ENCODE measurements around the gene THBS2.

THBS2 gene

DNA sequence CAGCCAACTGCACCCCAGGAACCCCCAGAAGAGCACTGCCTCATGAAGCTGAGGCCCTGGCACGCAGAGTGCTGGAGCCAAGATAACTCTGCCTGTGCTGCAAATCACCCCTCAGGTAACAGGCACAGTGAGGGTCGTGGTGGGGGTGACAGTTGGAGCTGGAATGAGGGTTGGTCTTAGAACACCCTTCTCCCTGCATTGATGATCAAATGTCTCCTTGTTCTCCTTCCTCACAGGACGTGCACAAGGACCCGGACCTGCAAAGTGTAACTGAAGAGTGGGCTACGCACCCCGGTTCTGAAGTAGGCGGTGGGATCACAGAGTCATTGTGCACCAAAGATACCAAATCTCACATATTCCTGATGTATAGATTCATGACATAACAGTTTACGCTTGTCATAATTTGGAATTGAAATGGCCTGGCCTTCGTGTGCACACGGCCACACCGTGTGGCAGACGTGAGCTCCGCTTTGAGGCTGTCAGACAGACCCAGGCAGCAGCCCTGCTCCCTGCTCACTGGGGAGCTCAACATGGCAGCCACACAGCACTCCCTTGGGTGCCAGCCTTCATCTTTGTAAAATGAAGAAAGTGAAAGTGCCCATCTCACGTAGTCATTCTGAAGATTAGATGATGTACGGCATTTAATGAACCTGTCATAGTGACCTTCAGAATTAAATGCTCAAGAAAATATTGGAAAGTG, 8.8 kb downstream of the THBS2 start:
- H3K4me3 ChIP-seq (ENCODE audit: low read depth, low read length), result no peak overlapping the region
- TF ChIP-seq, protein P1, sequence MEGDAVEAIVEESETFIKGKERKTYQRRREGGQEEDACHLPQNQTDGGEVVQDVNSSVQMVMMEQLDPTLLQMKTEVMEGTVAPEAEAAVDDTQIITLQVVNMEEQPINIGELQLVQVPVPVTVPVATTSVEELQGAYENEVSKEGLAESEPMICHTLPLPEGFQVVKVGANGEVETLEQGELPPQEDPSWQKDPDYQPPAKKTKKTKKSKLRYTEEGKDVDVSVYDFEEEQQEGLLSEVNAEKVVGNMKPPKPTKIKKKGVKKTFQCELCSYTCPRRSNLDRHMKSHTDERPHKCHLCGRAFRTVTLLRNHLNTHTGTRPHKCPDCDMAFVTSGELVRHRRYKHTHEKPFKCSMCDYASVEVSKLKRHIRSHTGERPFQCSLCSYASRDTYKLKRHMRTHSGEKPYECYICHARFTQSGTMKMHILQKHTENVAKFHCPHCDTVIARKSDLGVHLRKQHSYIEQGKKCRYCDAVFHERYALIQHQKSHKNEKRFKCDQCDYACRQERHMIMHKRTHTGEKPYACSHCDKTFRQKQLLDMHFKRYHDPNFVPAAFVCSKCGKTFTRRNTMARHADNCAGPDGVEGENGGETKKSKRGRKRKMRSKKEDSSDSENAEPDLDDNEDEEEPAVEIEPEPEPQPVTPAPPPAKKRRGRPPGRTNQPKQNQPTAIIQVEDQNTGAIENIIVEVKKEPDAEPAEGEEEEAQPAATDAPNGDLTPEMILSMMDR (IDR thresholded peaks at IDR 0.05; ENCODE audit: low read depth, low read length, missing control alignments), result no peak
- no peak for DNase-seq (ENCODE audit: low read depth)
- in situ Hi-C loops (cut with HindIII; ENCODE audit: low sequenced_read_pairs), result no loop called here

DNA sequence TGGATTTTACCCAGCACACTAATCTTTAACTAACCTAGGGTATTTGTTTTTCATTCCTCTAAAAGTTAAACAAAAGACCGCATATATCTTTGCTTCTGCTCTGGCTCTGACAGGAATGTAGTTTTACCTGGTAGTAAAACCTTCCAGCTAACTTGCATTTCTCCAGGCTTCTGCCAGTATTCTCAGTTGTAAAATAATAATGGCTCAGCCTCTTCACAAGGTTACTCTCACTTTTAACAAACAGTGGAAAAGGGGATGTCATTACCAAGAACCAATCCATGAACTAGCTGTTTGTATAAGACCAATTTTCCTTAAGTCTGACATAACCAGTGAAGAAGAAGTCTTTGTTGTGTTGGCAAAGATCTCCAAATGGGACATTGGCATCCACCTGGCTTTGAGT, 10.0 kb downstream of the THBS2 start:
- in situ Hi-C loops (cut with HindIII; ENCODE audit: low sequenced_read_pairs), result no loop called here
- DNase-seq (ENCODE audit: low read depth), result no peak
- H3K4me3 ChIP-seq (ENCODE audit: low read depth, low read length), result no peak overlapping the region
- TF ChIP-seq, protein P1 (IDR thresholded peaks at IDR 0.05; ENCODE audit: low read depth, low read length, missing control alignments), result no peak

DNA sequence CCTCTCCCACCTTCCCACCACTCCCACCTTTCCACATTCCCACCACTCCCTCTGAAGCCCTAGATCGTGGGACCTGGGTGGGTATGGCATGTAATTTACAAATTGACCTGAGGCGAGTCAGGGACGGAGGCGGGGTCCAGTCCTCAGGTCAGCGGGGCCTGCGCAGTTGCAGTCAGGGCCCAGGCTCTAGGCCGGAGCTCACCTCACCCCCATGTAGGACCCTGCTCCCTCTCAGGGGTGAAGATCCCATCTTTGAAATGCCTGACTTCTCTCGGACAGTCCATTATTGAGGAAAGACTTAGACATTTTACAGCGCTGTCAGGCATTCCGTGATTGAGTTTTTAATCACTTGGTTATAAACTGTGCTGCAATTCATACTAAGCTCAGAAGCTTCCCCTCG, 10.5 kb downstream of the THBS2 start:
- H3K4me3 ChIP-seq (ENCODE audit: low read depth, low read length), result no peak overlapping the region
- TF ChIP-seq, protein P1 (IDR thresholded peaks at IDR 0.05; ENCODE audit: low read depth, low read length, missing control alignments), result no peak
- in situ Hi-C loops (cut with HindIII; ENCODE audit: low sequenced_read_pairs), result no loop called here
- DNase-seq (ENCODE audit: low read depth), result no peak

DNA sequence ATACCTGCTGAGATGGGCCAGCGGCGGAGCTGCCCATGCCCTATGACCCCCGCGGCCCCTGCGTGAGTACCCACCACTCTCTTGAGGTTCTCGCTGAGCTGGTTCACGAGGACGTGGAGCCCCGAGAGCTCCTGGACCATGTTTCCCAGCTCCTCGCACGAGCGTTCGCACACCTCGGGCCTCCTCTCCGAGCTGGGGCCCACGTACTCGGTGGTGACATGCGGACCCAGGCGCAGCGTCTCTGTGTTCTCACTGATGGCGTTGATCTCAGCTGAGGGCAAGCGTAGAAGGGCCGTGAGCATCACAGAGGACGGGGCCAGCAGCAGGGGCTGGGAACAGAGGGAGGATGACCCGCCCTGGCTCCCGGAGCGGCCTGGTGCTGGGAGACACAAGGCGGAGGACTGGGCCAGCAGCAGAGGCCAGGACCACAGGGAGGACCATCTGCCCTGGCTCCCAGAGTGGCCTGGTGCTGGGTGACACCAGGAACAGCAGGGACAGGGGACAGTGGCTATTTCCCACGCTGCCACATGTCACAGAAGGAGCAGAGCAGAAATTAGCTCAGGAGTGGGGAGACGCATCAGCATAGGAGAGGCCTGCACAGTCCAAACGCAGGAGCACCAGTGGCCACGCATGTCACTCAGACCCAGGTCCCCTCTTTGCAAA, 11.8 kb downstream of the THBS2 start:
- in situ Hi-C loops (cut with HindIII; ENCODE audit: low sequenced_read_pairs), result no loop called here
- DNase-seq (ENCODE audit: low read depth), result no peak
- TF ChIP-seq, protein P1 (IDR thresholded peaks at IDR 0.05; ENCODE audit: low read depth, low read length, missing control alignments), result no peak
- no peak overlapping the region for H3K4me3 ChIP-seq (ENCODE audit: low read depth, low read length)

DNA sequence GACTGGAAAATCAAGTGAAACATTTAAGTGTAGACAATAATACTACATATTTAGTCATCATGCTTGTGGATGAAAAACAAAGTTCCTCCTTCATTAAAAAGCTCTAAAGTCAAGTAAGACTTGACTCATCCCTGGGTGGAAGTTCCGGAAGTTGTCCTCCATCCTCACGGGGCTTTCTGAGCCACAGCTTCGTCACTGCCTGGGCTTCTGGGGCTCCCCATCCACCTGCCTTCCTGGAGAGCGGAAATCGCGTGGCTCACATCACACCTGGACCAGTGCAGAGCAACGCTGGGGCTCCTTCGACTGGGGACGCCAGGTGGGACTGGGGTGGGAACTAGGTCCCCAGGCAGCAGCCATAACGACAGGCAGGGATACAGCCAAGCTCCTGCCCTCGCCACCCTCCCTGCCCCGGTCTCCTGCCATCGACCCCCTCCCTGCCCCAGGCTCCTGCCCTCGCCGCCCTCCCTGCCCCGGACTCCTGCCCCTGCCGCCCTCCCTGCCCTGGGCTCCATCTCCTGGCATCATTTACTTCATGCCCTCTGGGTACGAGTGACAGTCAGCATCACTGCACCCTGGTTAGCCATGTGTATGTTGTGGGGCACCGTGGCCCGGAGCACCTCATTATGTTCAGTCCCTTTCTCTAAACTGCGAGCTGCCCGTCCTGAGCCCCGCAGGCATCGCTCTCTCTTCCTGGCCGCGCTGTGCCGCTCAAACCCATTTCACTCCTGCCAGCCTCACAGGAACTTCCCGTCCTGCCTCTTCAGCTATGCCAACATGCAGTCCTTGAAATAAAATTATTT, 12.9 kb downstream of the THBS2 start:
- TF ChIP-seq, protein P1 (IDR thresholded peaks at IDR 0.05; ENCODE audit: low read depth, low read length, missing control alignments), result no peak
- in situ Hi-C loops (cut with HindIII; ENCODE audit: low sequenced_read_pairs), result no loop called here
- no peak for DNase-seq (ENCODE audit: low read depth)
- H3K4me3 ChIP-seq (ENCODE audit: low read depth, low read length), result no peak overlapping the region

DNA sequence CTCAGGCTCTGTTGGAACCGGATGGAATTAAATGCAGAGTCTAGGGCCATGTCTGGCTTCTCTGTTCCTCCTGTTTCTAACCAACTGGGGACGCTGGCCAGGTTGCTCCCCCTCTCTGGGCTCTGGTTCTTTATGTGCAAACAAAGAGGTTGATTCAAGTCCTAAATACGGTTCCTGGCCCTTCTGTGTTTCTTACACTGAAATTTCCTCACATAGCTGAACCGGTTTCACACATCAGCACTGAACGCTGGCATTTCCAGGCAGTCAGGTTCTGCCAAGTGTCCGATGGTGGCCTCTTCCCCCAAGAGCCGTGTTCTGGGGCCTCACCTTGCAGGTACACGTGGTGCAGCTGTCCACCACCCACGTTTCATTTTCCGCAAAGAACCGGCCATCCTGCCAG, 13.5 kb downstream of the THBS2 start:
- no peak overlapping the region for H3K4me3 ChIP-seq (ENCODE audit: low read depth, low read length)
- DNase-seq (ENCODE audit: low read depth), result no peak
- TF ChIP-seq, protein P1 (IDR thresholded peaks at IDR 0.05; ENCODE audit: low read depth, low read length, missing control alignments), result no peak
- in situ Hi-C loops (cut with HindIII; ENCODE audit: low sequenced_read_pairs), result no loop called here

Measured in astrocyte of the cerebellum (primary cell).